ENCODE data around the gene SYNDIG1. TPM values are rescaled to one million over a fixed set of nuclear protein-coding genes. Genes with fewer than 3 reads are reported as not detected.
"Not testable (repeated sequence)": the region's sequence is repeated elsewhere in the genome, so short reads cannot be mapped to it uniquely, and the experiment has no call there.

SYNDIG1 gene
- total RNA-seq, 1 donor from 2014 or later: not detected

DNA sequence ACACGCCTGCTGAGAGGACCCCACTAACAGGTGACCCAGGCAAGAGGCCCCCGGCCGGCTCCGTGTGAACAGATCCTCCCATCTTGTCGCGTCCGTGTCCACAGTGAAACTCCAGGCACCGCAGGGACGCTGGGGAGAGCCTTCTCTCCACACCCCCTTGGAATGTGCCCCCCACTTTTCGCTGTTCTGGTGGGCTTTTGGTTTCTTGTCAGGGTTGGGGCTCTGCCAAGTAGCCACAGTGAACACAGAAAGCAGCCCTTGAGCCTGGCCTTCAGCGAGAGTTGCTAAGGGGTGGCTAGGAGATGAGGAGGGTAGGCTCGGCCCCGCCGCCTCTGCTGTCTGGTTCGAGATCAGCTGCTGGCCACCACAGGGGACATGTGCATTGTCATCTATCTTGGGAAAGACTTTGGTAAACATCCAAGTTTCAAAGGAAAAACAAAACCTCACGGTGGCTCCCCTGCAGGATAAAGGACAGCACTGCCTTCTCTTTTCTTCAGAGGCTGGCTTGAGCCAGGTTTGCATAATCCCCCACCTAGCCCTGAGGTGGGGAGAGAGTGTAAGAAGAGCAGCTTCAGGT is 22.7 kb downstream of the SYNDIG1 start:
- intact Hi-C loops (cut with micrococcal nuclease): no loop called here

- intact Hi-C loops (cut with micrococcal nuclease): no loop called here
These were observed 23.3 kb downstream of the SYNDIG1 start for GRCh38 chr20:24492698-24493097.

GRCh38 chr20:24493181-24493580 is 23.8 kb downstream of the SYNDIG1 start:
- intact Hi-C loops (cut with micrococcal nuclease): no loop called here

GRCh38 chr20:24493661-24494459 is 24.4 kb downstream of the SYNDIG1 start:
- intact Hi-C loops (cut with micrococcal nuclease): no loop called here

DNA sequence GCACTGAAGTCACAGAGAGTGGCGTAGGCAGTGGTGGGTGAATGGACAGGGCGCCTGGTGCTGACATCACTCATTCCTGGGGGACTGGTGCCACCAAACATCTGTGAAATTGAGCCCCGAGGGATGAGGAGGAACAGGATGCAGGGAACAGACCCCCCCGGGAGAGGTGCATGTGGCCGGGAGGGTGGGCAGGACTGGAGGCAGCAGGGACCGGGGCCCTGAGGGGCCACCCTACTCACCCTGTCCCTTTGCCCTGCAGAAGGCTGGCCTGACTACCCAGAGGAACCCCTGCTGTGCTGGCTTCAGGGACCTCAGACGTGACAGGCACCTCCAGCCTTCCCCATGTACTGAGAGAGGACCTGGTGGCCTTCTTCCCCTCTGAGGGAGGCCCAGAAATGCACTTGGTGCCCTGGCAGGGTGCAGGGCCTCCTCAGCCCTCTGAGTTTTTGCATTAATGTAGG is 25.1 kb downstream of the SYNDIG1 start:
- intact Hi-C loops (cut with micrococcal nuclease): no loop called here

DNA sequence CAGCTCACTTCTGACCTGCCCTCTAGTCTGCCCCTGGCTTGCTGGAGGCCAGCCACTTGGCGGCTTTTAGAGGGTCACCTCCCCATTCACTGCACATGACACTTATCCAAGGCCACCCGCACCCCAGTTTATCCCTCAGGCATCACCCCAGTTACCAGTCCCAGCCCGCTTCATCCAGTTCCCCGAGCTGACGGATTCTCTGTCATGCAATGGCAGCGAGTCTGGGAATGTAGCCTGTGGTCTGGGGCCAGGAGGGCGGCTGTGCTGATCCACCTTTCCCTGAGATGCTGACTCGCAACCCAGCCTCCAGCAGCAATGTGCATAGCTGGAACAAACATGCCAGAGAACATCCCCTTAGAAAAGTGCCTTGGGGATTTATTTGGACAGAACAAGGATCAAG is 25.8 kb downstream of the SYNDIG1 start:
- intact Hi-C loops (cut with micrococcal nuclease): no loop called here

- intact Hi-C loops (cut with micrococcal nuclease): no loop called here
These were observed 28.4 kb downstream of the SYNDIG1 start for GRCh38 chr20:24497851-24498250.

DNA sequence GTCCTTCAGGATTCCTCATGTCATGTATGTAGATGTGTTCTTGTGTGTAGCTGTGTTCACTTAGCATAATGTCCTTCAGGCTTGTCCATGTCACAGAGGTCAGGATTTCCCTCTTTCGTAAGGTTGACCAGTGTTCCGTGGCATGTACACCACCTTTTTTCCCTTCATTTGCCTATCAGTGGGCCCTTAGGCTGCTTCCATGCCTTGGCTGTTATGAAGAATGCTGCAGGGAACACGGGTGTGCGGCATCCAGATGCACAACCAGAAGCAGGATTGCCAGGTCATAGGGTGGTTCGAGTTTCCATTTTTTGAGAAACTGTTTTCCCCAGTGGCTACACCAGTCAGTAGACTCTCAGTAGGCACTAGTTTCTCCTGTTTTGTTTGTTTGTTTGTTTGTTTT is 29.2 kb downstream of the SYNDIG1 start:
- intact Hi-C loops (cut with micrococcal nuclease): no loop called here

DNA sequence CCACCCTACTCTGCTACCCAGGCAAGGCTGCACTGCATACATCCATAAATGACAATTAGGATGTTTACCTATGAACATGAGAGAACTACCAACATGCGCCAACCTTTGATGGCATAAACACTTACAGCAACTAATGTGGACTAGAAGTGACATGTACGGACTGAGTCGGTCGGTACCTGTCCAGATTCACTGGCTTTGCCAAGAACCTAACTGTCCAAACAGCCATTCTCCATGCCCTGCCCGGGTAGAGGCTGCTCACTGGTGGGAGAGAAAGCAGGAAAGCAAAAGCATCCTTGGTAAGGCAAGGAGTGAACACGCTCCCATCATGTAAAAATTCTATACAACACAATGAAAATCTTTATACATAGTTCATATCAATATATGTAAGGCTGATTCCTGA is 30.0 kb downstream of the SYNDIG1 start:
- intact Hi-C loops (cut with micrococcal nuclease): no loop called here

DNA sequence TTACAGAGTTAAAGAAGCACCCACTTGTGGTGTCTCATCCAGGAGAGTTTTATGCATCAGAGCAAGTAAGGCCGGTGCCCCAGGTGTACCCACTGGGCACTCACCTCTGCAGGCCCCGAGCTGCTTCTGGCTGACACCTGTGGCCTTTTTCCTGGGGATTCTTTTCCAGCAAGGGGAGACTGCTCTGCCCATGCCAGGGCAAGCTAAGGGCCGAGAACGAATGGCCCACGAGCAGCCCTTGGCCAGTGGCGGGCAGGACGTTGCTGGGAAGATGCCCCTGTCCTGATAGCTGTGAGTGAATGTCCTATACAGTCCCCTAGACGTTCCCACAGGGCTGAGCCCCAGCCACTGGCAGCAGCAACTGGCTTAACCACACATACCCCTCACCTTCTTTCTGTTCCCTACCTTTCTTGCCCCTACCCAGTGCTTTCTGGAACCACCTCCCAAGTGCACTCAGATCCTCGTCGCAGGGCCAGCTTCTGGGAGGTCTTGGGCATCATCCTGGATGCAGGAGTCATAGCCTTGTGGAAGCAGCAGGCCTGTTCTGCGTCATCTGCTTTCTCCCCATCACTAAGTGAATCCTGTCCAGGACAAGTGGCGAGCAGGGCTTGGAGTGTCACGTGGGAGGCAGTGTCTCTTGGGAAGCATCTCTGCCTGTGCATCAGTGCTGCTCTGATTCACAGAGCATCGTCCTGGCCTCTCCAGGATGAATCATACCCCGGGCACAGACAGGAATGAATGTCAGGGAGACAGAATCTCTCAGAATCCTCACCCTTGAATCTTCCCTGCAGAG is 32.5 kb downstream of the SYNDIG1 start:
- intact Hi-C loops (cut with micrococcal nuclease): no loop called here

GRCh38 chr20:24502661-24503060 is 33.2 kb downstream of the SYNDIG1 start:
- intact Hi-C loops (cut with micrococcal nuclease): no loop called here

DNA sequence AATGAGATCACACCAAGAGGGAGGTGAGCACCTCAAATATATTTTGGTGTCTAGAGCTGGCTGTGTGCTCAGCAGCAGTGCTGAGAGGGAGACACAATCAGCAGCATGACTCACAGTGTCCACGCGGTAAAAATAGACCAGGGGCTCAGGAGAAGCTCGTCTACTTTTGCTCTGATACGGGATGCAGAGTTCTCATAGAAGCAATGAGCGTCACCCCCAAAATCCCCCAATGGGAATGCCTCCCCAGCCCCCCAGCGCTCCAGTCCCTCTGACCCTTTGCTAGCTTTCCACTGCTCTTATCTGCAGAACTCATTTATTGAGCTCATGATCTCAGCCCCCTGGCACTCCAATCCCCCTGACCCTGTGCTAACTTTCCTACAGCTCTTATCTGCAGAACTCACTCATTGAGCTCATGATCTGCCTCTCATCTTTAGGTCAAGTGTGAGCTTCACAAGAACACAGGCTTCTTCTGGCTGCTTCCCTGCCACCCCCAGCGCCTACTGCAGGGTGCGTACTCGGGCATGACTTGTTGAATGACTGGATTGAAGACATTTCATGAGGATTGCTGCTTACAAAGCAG is 34.0 kb downstream of the SYNDIG1 start:
- intact Hi-C loops (cut with micrococcal nuclease): no loop called here

DNA sequence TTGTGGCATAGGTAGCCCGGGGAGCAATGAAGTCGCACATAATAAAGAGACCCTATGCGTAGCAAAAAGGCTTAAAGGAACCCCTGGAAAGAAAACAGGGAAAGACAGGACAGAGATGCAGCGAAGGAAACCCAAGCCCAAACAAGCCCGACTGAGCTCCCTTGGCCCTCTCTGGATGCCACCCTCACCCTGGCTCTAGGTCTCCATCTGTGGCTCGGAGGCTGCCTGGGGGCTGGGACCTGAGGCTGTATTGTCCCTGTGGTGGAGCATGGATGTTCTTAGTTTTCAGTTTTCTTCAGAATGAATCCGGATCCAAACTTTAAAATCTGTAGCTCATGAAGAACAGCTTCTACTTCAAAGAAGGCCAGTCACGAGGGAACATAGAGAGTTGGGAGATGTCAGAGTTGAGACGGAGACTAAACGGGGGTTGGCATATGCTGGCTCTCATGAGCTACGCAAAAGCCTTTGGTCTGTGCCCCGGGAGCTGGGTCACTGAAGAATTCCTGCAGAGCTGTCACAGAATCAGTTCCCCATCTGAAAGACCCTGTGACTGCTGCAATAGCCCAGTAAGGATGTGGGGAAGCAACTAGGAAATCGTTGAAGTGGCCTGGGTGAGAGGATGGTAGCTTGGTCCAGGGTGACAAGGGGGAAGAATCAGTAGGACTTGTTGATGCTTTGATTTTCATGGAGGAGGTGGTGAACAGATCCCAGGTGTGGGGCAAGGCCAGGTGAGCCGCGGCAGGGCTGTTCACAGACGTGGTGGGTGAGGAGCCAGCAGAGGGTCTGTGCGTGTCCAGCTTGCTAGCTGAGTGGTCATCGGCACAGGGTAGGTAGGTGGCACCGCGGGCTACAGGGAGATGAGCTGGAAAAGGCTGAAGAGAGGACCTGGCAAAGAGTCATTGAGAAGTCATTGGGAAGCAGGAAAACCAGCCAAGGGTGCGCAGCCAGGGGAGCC is 35.2 kb downstream of the SYNDIG1 start:
- intact Hi-C loops (cut with micrococcal nuclease): no loop called here

GRCh38 chr20:24506146-24506545 is 36.7 kb downstream of the SYNDIG1 start:
- intact Hi-C loops (cut with micrococcal nuclease): no loop called here

DNA sequence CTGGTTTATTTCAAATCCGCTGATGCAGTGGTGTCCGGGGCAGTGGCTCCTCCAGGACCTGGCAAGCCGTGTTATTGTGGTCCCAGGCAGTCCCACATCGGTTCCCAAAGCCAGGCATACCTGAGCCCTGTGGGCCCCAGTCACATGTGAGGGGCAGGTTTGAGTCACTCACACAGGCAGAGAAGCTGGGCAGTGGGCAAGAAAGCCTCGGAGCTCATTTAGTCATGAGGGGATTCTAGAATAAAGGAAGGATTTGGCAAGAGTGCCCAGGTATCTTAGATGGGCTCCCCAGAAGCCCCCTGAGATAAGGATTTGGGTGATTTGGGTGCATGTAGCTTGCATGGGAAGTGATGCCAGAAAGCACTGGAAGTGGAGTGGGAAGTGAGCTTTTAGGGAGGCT is 37.3 kb downstream of the SYNDIG1 start:
- intact Hi-C loops (cut with micrococcal nuclease): no loop called here

DNA sequence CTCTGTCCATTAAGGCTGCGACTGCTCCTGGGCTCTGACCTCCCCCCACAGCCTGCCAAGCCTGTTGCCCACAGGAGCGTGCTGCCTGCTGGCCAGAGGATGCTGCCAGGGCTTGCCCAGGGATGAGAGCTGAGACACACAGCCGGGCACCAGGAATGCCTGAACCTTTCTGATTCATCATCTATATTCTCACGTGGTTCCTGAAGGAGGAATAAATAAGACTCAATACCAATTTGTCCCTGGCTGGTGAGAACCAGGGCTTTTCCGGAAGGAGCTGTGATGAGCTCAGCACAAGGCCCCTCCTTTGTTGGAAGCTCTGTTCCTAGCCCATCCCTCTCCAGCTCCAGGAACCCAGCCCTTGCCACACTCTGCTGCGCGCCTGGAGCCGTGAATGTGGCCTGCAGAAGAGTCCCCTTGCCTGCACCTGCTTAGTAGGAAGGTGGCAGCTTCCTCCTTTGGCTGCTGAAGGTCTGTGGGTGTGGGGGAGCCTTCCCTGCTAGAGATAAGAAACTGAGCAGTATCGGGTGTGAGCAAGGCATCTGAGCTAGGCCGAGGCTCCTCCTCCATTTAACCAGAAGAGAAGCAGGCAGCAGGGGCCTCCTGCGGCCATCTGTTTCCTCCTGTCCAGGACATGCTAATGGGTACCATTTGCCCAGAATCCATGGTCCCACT is 37.9 kb downstream of the SYNDIG1 start:
- intact Hi-C loops (cut with micrococcal nuclease): no loop called here

DNA sequence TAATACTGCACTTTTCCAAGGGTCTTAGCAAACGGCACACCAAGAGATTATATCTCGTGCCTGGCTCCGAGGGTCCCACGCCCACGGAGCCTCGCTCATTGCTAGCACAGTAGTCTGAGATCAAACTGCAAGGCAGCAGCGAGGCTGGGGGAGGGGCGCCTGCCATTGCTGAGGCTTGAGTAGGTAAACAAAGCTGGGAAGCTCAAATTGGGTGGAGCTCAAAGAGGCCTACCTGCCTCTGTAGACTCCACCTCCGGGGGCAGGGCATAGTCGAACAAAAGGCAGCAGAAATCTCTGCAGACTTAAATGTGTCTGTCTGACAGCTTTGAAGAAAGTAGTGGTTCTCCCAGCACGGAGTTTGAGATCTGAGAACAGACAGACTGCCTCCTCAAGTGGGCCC is 43.0 kb downstream of the SYNDIG1 start:
- intact Hi-C loops (cut with micrococcal nuclease): not testable (repeated sequence)

GRCh38 chr20:24518515-24518914 is 49.1 kb downstream of the SYNDIG1 start:
- intact Hi-C loops (cut with micrococcal nuclease): no loop called here

DNA sequence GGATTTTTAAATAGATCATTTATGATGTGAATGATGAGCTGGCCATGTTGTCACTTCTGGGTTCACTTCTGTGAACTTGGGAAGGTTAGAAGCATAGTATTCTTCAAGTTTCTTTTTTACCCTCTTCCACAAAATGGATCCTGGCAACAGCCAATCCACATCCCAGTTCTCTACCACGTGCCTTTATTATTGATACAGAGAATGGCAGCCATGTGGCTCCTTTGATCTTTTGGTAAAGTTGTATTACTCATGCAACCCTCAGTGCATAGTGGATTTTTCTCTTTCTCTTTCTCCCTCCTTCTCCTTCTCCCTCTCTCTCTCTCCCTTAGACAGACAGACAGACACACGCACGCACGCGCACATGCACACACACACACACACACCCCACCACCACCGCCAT is 50.0 kb downstream of the SYNDIG1 start:
- intact Hi-C loops (cut with micrococcal nuclease): no loop called here

- intact Hi-C loops (cut with micrococcal nuclease): no loop called here
These were observed 51.6 kb downstream of the SYNDIG1 start for GRCh38 chr20:24521032-24521431.

Measured in T-helper 2 cell treated with Interferon-gamma antibody and Interleukin-4, amounts not matched to agents 100 ng/mL and 5 ng/mL, for 36 hours (primary cell).